Left lung (tissue), 10 donors: ENCODE results near the gene AHCYL2. TPM values are rescaled to one million over a fixed set of nuclear protein-coding genes. Genes with fewer than 3 reads are reported as not detected.
A peak's percentile ranks its signal among the peaks of the same experiment; 100 is the strongest.

Experiments
- ATAC-seq: fragments of 200-7000 bp; cut with Tn5 transposase; one replicate; pipeline ENCODE4 v1.9.1; 2020; ENCODE audit warnings: moderate library complexity
- DNase-seq, 4 donors: peaks; one replicate each; pipeline ENCODE4 v3.0.0-alpha.2; 2013 to 2020
- H3K27ac ChIP-seq, 2 donors: fragments of 200-600 bp; sonication (generic) in 1 of 2; one replicate each; pipeline versions ENCODE4 v1.5.0 to v1.8.0; 2020 to 2021
- H3K27me3 ChIP-seq, 2 donors: fragments of 200-600 bp; sonication (generic) in 1 of 2; one replicate each; pipeline versions ENCODE4 v1.5.0 to v1.8.0; 2020 to 2021
- H3K36me3 ChIP-seq, 2 donors: fragments of 200-600 bp; sonication (generic) in 1 of 2; one replicate each; pipeline versions ENCODE4 v1.5.0 to v1.8.0; 2020 to 2021
- H3K4me1 ChIP-seq, 2 donors: fragments of 200-600 bp; one replicate each; pipeline ENCODE4 v1.8.0; 2021
- H3K4me3 ChIP-seq, 2 donors: fragments of 200-600 bp; sonication (generic) in 1 of 2; one replicate each; pipeline versions ENCODE4 v1.5.0 to v1.8.0; 2020 to 2021; ENCODE audit warnings: mild to moderate bottlenecking in 1 of 2
- H3K9me3 ChIP-seq, 2 donors: fragments of 200-600 bp; sonication (generic) in 1 of 2; one replicate each; pipeline versions ENCODE4 v1.5.0 to v1.8.0; 2020 to 2021
- CTCF ChIP-seq, 2 donors: fragments of 200-600 bp; sonication (generic) in 1 of 2; IDR thresholded peaks; one replicate each; pipeline versions ENCODE4 v1.5.0 to v1.8.0; 2021; ENCODE audit warnings: antibody characterized with exemption in 2 of 2
- intact Hi-C, 2 donors: fragments of 100-400 bp; cut with DNase I; formaldehyde crosslinking; loops; one replicate each; pipeline versions ENCODE4 v1.11.2 to v1.14.2; 2022
- polyA plus RNA-seq, 6 donors: library from polyadenylated mRNA; unstranded; fragments of 120-200 nt; gene quantifications; one replicate each; pipeline ENCODE4 v1.2.1, GENCODE V29; 2013; ENCODE audit not compliant: insufficient read length in 6 of 6
- total RNA-seq, 2 donors: library from RNA; stranded (reverse); fragmentation: NEBNext Ultra II Directional; extraction: Animal tissue kit (Norgen Biotek cat#: 25700); gene quantifications; one replicate each; pipeline ENCODE4 v1.2.1, GENCODE V29; 2021
- donor health status: DM: no; HTN: yes; CAD: no.
- donor health status: DM: no; HTN: no; CAD: no.

Gene AHCYL2
- total and polyA plus RNA-seq, 8 donors, result 16.2 to 219 (median 21.3) TPM

GRCh38 chr7:129208667-129209066 lies 16.2 kb upstream of the AHCYL2 start:
- ATAC-seq (no peak), DNase-seq (peak in 1 of 4 donors; percentile 27)
- H3K27me3 ChIP-seq, result peaks cover 0 to 16% of the 10 kb centered on the region in 2 donors
- TF ChIP-seq CTCF (IDR thresholded peaks at IDR 0.05), result no peak
- H3K4me3 ChIP-seq, result no peak overlapping the region
- H3K9me3 ChIP-seq, result no peaks in the 10 kb centered on the region
- no peaks in the 10 kb centered on the region for H3K4me1 ChIP-seq
- H3K36me3 ChIP-seq, result no peaks in the 10 kb centered on the region
- no peak overlapping the region for H3K27ac ChIP-seq
- intact Hi-C loops, result no loop called here

GRCh38 chr7:129209067-129209926 lies 15.5 kb upstream of the AHCYL2 start:
- DNase-seq (peak in 1 of 4 donors; percentile 10), ATAC-seq (no peak)
- intact Hi-C loops, result no loop called here
- Histone ChIP-seq H3K9me3 (no peaks in the 10 kb centered on the region), H3K36me3 (no peaks in the 10 kb centered on the region), H3K27me3 (peaks cover 0 to 16% of the 10 kb centered on the region in 2 donors), H3K27ac (no peak overlapping the region), H3K4me1 (no peaks in the 10 kb centered on the region), H3K4me3 (no peak overlapping the region)
- no peak for TF ChIP-seq CTCF (IDR thresholded peaks at IDR 0.05)

GRCh38 chr7:129210256-129210988 lies 14.4 kb upstream of the AHCYL2 start:
- no peaks in the 10 kb centered on the region for H3K36me3 ChIP-seq
- peak; percentile 79 for TF ChIP-seq CTCF (IDR thresholded peaks at IDR 0.05)
- H3K4me1 ChIP-seq, result no peaks in the 10 kb centered on the region
- H3K9me3 ChIP-seq, result no peaks in the 10 kb centered on the region
- ATAC-seq (peak; percentile 94), DNase-seq (peak; percentile 51 to 90 (median 70))
- no peak overlapping the region for H3K27ac ChIP-seq
- peaks cover 0 to 16% of the 10 kb centered on the region in 2 donors for H3K27me3 ChIP-seq
- H3K4me3 ChIP-seq, result no peak overlapping the region
- intact Hi-C loops, result loop anchor here in 1 of 2 donors (5.0 kb wide), 1 partner anchor 48 kb away; no protein-coding TSS in a partner anchor

GRCh38 chr7:129210989-129211312 lies 13.9 kb upstream of the AHCYL2 start:
- Histone ChIP-seq H3K27ac (no peak overlapping the region), H3K27me3 (peaks cover 0 to 16% of the 10 kb centered on the region in 2 donors), H3K4me3 (no peak overlapping the region), H3K36me3 (no peaks in the 10 kb centered on the region), H3K4me1 (no peaks in the 10 kb centered on the region), H3K9me3 (no peaks in the 10 kb centered on the region)
- ATAC-seq (peak; percentile 10), DNase-seq (no peak)
- intact Hi-C loops, result loop anchor here in 1 of 2 donors (5.0 kb wide), 1 partner anchor 49 kb away; no protein-coding TSS in a partner anchor
- no peak for TF ChIP-seq CTCF (IDR thresholded peaks at IDR 0.05)

- Histone ChIP-seq H3K36me3 (no peaks in the 10 kb centered on the region), H3K4me3 (no peak overlapping the region), H3K4me1 (no peaks in the 10 kb centered on the region), H3K27ac (no peak overlapping the region), H3K27me3 (peaks cover 0 to 16% of the 10 kb centered on the region in 2 donors), H3K9me3 (no peaks in the 10 kb centered on the region)
- DNase-seq, result peak in 1 of 4 donors; percentile 10
- ATAC-seq, result no peak
- intact Hi-C loops, result loop anchor here in 1 of 2 donors (5.0 kb wide), 1 partner anchor 50 kb away; no protein-coding TSS in a partner anchor
- TF ChIP-seq CTCF (IDR thresholded peaks at IDR 0.05), result no peak
Measured at GRCh38 chr7:129212126-129212525, 12.7 kb upstream of the AHCYL2 start.
